Right ventricle myocardium inferior (tissue), 1 donor: ENCODE results near the gene ABHD17B. TPM values are rescaled to one million over a fixed set of nuclear protein-coding genes. Genes with fewer than 3 reads are reported as not detected.
"Not testable (repeated sequence)": the region's sequence is repeated elsewhere in the genome, so short reads cannot be mapped to it uniquely, and the experiment has no call there.

Source experiments
- ATAC-seq: fragments of 200-7000 bp; cut with Tn5 transposase; one replicate; pipeline ENCODE4 v1.9.1; 2020; ENCODE audit warnings: mild to moderate bottlenecking, moderate library complexity
- DNase-seq: peaks from one replicate; pipeline ENCODE4 v3.0.0; 2021; ENCODE audit errors: missing footprints
- intact Hi-C: fragments of 100-400 bp; cut with DNase I; formaldehyde crosslinking; loops from one replicate; pipeline ENCODE4 v1.11.0; 2022
- total RNA-seq: library from RNA; stranded (reverse); fragmentation: NEBNext Ultra II Directional; extraction: Animal tissue kit (Norgen Biotek cat#: 25700); gene quantifications from one replicate; pipeline ENCODE4 v1.2.1, GENCODE V29; 2021
- donor health status: DM: no; HTN: yes; CAD: no; lungs with severe emphysema.

Gene ABHD17B
- total RNA-seq, 1 donor from 2014 or later: 10.5 TPM

- DNase-seq (no peak), ATAC-seq (no peak)
- intact Hi-C loops: no loop called here
Measured at GRCh38 chr9:71920456-71921189, 9.6 kb upstream of the ABHD17B start.

GRCh38 chr9:71918419-71918818 is 7.4 kb upstream of the ABHD17B start:
- DNase-seq (no peak), ATAC-seq (no peak)
- intact Hi-C loops: loop anchor here (10.0 kb wide), 2 partner anchors 104 to 1526 kb away; no protein-coding TSS in a partner anchor

GRCh38 chr9:71916834-71917534 is 6.0 kb upstream of the ABHD17B start:
- DNase-seq: no peak
- ATAC-seq: no peak
- intact Hi-C loops: loop anchor here (10.0 kb wide), 2 partner anchors 102 to 1528 kb away; no protein-coding TSS in a partner anchor

- ATAC-seq (no peak), DNase-seq (no peak)
- intact Hi-C loops: loop anchor here (10.0 kb wide), 2 partner anchors 101 to 1529 kb away; no protein-coding TSS in a partner anchor
Measured at GRCh38 chr9:71915495-71915894, 4.5 kb upstream of the ABHD17B start.

GRCh38 chr9:71911908-71912335 is 929 bp upstream of the ABHD17B start:
- ATAC-seq (no peak), DNase-seq (no peak)
- intact Hi-C loops: loop anchor here (1.0 to 10.0 kb wide), 4 partner anchors 70 to 1533 kb away; no protein-coding TSS in a partner anchor

GRCh38 chr9:71910650-71911060 is 338 bp downstream of the ABHD17B start:
- DNase-seq (no peak), ATAC-seq (peak; percentile 19)
- intact Hi-C loops: loop anchor here (1.0 to 10.0 kb wide), 4 partner anchors 72 to 1534 kb away; no protein-coding TSS in a partner anchor

GRCh38 chr9:71909887-71910649 is 925 bp downstream of the ABHD17B start:
- ATAC-seq (peak; percentile 23), DNase-seq (peak; percentile 81)
- intact Hi-C loops: loop anchor here (5.0 to 10.0 kb wide), 3 partner anchors 72 to 1535 kb away; no protein-coding TSS in a partner anchor

- no peak for DNase-seq
Measured at GRCh38 chr9:71908825-71909224, 2.2 kb downstream of the ABHD17B start.

GRCh38 chr9:71904076-71904475 is 6.9 kb downstream of the ABHD17B start:
- intact Hi-C loops: no loop called here
- DNase-seq (no peak), ATAC-seq (no peak)

More at GRCh38 chr9:71908825-71909224, 2.2 kb downstream of the ABHD17B start:
- ATAC-seq: no peak
- intact Hi-C loops: no loop called here

GRCh38 chr9:71901695-71902597 is 9.0 kb downstream of the ABHD17B start:
- DNase-seq: no peak
- intact Hi-C loops: no loop called here
- ATAC-seq: no peak

GRCh38 chr9:71898756-71899155 is 12.2 kb downstream of the ABHD17B start:
- ATAC-seq, DNase-seq, intact Hi-C loops: not testable (repeated sequence)

GRCh38 chr9:71897577-71897976 is 13.4 kb downstream of the ABHD17B start:
- no peak for DNase-seq
- intact Hi-C loops: no loop called here
- ATAC-seq: no peak

GRCh38 chr9:71896761-71897160 is 14.2 kb downstream of the ABHD17B start:
- ATAC-seq: no peak
- DNase-seq: no peak
- intact Hi-C loops: no loop called here

GRCh38 chr9:71895955-71896354 is 15.0 kb downstream of the ABHD17B start:
- intact Hi-C loops: no loop called here
- DNase-seq (no peak), ATAC-seq (no peak)

GRCh38 chr9:71895117-71895516 is 15.9 kb downstream of the ABHD17B start:
- intact Hi-C loops: no loop called here

GRCh38 chr9:71891557-71892189 is 19.3 kb downstream of the ABHD17B start:
- no peak for ATAC-seq

More at GRCh38 chr9:71895117-71895516, 15.9 kb downstream of the ABHD17B start:
- no peak for DNase-seq
- no peak for ATAC-seq

GRCh38 chr9:71890042-71890679 is 20.8 kb downstream of the ABHD17B start:
- intact Hi-C loops: no loop called here
- DNase-seq (no peak), ATAC-seq (no peak)

More at GRCh38 chr9:71891557-71892189, 19.3 kb downstream of the ABHD17B start:
- intact Hi-C loops: no loop called here
- no peak for DNase-seq
